ENCODE results near the gene TREM2.
"Not testable (repeated sequence)": the region's sequence is repeated elsewhere in the genome, so short reads cannot be mapped to it uniquely, and the experiment has no call there.

The TREM2 gene

GRCh38 chr6:41153992-41154625, 8.8 kb downstream of the TREM2 start, which contains the start of gene TREML1:
TSS of gene TREML1 (minus strand) at chr6:41154347. CDS start at chr6:41154288, 59 bp downstream.
- DNase-seq: no peak

- DNase-seq: no peak
Observed at GRCh38 chr6:41153451-41153850, 9.5 kb downstream of the TREM2 start.

GRCh38 chr6:41150671-41151070, 12.2 kb downstream of the TREM2 start:
- DNase-seq: no peak

GRCh38 chr6:41147917-41148316, 15.0 kb downstream of the TREM2 start:
- DNase-seq: no peak

GRCh38 chr6:41136911-41137310, 26.0 kb downstream of the TREM2 start:
- DNase-seq: no peak

- no peak for DNase-seq
Observed at GRCh38 chr6:41135062-41135832, 27.7 kb downstream of the TREM2 start.

GRCh38 chr6:41132254-41132653, 30.7 kb downstream of the TREM2 start:
- no peak for DNase-seq

GRCh38 chr6:41125282-41125681, 37.6 kb downstream of the TREM2 start:
- DNase-seq: no peak

- no peak for DNase-seq
Observed at GRCh38 chr6:41122918-41123317, 40.0 kb downstream of the TREM2 start.

- no peak for DNase-seq
Observed at GRCh38 chr6:41122373-41122772, 40.5 kb downstream of the TREM2 start.

- DNase-seq: no peak
Observed at GRCh38 chr6:41120058-41120457, 42.9 kb downstream of the TREM2 start.

- DNase-seq: no peak
Observed at GRCh38 chr6:41119508-41119907, 43.4 kb downstream of the TREM2 start.

- not testable (repeated sequence) for DNase-seq
Observed at GRCh38 chr6:41115027-41115426, 47.9 kb downstream of the TREM2 start.

GRCh38 chr6:41111017-41111416, 51.9 kb downstream of the TREM2 start:
- DNase-seq: no peak
